SIG-M5 treated with dmso at 0.1 percent for 504 hours (cell line): ENCODE data around the gene PIK3CB.
"Not testable (repeated sequence)": the region's sequence is repeated elsewhere in the genome, so short reads cannot be mapped to it uniquely, and the experiment has no call there.

ENCODE experiments used
- DNase-seq: peaks from one replicate; lab custom pipeline; 2025; ENCODE audit not compliant: unreplicated experiment; lab: John Stamatoyannopoulos, UW

The PIK3CB gene

DNA sequence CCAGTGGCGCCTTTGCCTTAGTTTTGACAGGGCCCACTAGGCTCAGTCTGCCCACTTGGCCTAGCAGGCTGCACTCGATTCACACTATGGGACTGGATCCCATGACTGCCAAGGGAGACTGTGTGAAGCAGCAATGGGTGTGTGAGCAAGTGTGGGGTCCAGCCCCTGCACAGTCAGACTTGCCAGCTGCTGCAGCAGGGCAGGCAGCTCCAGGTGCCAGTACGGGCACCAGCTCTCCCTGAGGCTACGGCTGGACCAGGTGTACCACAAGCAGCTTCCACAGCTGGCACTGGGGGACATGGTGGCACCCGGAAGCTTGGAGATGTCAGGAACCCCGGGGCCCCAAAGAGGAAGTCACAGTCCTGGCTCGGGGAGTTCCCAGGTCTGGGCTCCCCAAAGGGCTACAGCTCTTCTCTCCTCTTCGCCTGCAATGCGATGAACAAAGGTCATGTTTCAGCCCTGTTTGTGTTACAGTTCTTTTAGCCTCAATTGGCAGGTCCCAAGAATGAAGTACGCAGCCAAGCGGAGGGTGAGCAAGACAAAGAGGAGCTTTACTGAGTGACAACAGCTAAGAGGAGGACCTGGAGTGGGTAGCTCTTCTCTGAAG, 67.1 kb downstream of the PIK3CB start:
- DNase-seq: no peak

DNA sequence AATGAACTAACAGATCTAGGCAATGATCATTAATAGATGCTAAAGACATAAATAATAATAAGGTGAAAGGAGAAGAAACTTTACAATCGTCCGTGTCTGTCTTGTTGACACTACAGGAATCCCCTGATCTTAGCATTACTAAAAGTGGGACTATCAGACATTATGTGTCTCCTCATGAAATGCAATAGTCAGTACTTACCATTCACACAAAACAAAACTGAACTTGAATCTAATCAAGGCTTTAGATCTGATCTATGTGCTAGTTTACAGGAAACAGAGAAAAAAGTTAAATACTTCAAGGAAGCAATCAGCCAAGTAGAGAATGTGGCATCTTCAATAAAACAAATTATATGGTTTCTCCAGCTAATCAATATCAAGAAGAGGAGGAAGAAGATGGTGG, 73.7 kb downstream of the PIK3CB start:
- DNase-seq: no peak

DNA sequence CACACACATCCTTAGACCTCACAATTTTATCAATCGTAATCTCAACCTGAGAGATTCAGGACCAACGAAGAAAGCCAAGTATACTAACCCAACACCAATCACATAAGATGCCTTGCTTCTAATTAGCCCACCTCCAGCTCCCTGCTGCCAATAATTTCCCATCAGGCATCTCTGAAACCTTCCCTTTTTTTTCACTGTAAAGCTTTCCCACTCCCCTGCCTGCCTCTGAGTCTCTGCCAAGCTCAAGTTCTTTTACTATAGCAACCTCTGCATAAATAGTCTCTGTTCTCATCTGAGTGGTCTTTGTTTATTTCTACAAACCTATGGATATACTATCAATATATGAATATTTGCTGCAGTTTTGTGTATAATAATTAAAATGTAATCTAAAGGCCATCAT, 86.5 kb downstream of the PIK3CB start:
- DNase-seq: no peak

DNA sequence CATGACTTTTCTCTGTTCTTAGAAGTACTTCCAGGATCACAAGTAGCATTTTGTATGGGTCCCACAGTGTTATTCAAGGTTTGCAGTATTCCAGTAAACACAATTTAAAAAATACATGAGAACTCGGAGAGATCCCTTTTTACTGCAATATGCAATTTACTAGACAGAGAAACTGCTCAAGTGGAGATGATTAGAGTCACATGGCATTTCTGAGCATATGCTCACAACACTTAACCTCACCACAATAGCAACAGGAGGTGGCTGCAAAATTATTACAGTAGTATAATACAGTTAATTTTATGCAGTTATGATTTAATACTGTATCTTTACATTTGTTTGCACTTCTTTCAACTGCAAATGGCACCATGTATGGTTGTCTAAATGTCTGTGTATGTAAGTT, 87.5 kb downstream of the PIK3CB start:
- no peak for DNase-seq

DNA sequence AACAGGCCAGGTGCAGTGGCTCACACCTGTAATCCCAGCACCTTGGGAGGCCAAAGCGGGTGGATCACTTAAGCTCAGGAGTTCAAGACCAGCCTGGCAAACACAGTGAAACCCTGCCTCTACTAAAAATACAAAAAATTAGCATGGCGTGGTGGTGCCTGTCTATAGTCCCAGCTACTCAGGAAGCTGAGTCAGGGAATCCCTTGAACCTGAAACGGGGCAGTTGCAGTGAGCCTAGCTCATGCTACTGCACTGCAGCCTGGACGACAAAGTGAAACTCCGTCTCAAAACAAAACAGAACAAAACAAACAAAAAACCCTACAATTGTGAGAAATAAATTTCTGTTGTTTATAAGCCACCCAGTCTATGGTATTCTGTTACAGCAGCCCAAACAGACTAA, 94.7 kb downstream of the PIK3CB start:
- DNase-seq: no peak

DNA sequence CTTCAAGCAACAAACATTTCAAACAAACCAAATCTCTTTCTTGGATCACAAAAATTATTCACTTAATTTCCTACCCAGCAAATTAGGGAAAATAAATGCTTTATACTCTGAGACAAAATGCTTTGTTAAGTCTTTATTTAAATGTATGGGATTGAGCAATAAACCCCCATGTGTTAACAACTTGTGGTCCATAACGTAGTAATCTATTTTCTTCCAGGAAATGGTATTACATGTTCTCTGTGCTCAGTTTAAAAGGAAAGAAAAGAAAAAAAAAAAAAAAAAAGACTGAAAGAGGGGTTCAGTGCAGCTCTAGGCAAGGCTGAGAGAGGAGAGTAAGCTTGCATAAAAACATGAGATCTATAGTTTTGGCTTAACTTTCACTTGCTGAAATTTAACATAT, 102.3 kb downstream of the PIK3CB start:
- peak; percentile 52 for DNase-seq

DNA sequence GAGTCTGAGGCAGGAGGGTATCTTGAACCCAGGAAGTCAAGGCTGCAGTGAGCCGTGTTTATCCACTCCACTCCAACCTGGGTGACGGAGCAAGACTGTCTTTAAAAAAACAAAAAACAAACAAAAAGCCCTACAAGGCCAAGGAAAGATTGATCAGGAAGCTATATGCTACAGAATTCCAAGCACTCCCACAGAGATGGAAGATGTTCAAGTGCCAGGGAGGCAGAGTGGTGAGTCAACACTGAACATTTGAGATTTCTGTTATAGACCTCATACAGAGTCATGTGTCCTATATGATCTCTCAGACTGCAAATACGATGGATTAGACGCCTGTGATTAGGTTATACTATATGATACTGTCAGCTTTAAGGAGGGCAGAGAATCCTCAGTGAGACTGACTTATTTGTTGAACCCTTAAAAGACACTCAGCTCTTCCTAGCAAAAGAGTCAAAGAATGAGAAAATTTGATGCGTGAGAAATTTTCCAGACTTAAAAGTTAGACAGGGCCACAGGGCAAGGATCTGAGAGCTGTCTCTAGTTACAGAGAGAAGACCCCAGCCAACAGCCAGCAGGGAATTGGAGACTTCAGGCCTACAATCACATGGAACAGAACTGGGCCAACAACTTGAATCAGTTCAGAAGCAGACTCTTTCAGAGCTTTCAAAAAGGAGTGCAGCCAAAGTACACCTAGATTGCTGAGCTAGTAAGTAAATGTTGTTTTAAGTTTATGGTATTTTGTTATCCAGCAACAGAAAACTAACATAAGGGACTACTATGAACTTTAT, 107.6 kb downstream of the PIK3CB start:
- no peak for DNase-seq

DNA sequence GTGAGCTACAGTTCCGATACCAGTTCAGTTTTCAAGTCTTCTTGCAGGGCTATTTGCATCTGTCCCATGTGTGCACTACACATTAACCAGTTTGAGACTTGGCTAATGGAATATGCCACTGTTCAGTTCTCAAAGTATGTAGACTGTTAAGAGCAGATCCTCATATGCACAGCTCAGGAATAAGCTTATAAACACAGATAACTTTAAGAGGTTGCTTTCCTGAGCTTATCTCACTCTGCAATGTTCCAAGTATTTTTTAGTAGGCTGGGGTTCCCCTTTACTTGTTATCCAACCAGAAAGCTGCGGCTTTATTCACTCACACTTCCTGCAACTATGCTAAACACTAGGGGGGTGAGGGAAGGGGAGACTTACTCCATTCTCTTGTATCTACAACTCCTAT, 108.7 kb downstream of the PIK3CB start:
- DNase-seq: not testable (repeated sequence)

DNA sequence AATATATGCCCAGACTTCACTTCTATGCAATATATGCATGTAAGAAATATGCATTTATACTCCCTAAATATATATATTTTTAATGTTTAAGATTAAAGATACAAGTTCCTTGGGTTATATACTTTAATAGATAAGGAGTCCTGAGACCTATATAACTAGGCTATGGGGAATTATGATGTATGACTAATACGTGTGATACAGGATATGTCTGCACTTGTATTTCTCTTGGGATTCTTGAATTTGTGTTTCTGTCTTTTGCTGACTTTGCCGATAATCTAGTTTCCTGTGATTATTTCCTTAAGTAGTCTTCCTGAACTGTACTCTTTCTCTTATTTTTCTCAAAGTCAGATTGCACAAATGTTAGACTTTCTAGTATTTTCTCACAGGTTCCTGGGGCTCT, 109.6 kb downstream of the PIK3CB start:
- no peak for DNase-seq

DNA sequence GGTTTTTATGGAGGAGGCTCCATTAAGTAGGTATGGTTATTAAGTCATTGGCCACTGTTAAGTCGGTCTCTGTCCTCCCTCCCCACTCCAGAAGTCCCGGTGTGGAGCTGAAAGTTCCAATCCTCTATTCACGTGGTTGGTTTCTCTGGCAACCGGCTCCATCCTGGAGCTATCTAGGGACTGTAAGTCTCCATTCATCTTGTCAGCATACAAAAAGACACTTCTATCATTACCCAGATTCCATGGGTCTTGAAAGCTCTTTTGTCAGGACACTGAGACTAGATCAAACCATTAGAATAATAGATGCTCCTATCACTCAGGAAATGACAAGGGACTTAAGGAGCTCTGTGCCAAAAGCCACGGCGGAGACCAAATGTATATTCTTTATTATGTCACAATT, 110.3 kb downstream of the PIK3CB start:
- DNase-seq: no peak

DNA sequence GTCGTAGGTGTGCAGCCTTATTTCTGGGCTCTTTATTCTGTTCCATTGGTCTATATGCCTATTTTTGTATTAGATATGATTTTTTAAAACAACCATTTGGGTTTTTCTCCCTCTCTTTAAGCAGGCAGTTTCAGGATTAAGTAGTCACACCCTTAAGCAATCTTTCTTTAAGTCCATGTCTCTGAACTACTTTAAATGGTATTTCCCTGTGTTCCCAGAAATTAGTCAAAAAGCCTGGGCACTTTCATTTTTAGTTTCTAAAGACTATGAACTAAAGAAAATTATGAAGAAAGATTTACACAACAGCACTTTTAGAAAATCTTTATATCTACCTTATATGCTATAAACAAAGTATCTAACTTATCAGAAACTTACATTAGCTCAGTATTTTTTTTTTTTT, 115.9 kb downstream of the PIK3CB start:
- no peak for DNase-seq

DNA sequence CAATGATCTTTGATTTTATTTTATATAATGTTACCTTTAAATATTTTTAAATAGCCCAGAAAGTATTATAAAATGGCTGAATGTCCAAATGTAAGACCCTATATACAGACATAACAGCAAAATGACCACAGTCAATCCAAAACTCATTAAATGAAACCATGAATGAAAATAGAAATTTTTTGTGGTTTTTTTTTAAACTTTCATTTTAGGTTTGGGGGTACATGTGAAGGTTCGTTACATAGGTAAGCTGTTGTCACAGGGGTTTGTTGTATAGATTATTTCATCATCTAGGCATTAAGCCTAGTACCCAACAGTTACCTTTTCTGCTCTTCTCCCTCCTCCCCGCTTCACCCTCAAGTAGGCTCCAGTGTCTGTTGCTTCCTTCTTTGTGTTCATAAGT, 117.4 kb downstream of the PIK3CB start:
- no peak for DNase-seq

DNA sequence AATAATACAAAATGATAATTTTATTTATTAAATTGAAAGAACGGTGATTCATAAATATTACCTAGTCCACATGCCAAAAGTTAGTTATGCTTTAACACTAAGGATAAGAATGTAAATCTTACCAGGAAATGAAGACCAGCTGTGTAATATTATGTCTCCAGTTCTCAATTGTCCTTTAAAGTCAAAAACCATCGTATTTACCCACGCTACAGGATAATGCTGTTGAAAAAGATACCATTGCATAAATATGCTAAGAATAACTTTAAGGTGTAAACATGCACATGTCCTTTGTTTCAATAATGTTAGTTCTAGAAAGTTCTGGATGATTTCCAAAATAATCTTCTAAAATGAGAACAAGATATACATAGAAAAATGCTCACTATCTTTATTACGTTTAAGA, 122.6 kb downstream of the PIK3CB start:
- DNase-seq: no peak

DNA sequence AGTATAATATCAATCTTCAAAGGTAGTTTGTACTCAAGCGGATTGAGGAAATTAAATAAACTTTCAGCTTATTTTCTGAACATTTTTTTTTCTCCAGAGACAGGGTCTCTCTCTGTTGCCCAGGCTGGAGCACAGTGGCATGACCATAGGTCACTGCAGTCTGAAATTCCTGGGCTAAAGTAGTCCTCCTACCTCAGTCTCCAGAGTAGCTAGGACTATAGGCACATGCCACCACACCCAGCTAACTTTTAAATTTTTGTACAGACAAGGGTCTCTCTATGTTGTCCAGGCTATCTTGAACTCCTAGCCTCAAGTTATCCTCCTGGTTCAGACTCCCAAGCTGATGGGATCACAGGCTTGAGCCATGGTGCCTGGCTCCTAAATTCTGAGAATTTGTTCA, 129.1 kb downstream of the PIK3CB start:
- no peak for DNase-seq

DNA sequence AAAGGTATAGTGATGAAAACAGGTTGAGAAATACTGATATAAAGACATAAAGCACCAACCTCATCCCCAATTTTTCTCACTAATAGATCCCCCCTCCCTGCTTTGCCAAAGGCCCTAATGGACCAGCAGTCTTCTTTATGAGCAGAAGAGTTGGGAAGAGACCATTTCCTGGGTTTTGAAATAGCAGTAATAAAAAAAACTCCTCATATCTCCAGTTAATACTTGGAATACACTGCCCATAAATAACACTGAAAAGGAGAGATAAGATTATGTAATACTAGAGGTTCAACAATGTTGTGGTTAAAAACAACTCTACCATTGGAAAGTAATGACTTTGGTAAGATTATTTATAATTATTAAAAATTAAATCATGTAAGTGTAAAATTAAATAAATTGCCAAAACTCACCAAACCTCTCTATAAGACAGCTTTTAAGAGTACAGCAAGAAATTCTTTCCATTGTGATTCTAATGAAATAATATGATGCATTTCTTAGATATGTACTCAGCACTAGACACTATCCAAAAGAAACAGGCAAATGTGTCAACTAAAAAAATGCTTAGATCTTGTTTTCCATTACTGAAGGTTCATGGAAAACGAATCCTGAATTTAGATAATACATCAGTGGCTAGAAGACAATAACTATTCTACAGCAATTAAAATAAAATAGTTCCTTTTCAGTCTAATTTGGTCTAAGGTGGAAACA, 137.9 kb downstream of the PIK3CB start:
- DNase-seq: no peak

DNA sequence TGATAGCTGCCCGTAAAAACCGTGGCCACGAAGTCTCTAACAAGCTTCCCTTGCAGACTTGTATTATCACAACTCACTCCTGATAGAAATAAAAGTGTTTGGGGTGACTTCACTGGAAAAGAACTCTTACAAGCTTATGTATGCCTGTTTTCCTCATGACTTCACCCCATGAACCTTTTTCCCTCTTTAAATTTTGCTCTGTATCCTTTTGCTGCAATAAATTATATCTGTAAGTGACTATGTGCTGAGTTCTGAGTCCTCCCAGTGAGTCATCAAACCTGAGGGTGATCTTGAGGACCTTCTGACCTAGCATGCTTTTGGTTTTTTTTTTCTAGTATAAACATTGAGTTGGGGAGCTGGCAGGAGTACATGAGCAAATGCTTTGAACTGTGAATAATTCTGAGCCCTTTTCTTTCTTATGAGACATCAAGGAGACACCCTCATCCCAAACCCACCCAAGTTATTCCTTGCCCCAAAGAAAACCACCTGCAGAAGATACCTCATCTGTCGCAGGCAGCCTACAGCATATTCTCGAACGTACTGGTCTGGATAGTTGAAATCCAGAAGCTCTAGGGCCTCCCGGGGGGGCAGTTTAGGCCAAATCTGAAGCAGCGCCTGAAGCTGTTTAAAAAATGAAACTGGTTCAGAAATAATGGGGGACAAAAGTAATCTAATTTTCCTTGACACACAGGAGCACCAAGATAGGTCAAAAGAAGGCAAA, 140.3 kb downstream of the PIK3CB start:
- DNase-seq: peak; percentile 12

DNA sequence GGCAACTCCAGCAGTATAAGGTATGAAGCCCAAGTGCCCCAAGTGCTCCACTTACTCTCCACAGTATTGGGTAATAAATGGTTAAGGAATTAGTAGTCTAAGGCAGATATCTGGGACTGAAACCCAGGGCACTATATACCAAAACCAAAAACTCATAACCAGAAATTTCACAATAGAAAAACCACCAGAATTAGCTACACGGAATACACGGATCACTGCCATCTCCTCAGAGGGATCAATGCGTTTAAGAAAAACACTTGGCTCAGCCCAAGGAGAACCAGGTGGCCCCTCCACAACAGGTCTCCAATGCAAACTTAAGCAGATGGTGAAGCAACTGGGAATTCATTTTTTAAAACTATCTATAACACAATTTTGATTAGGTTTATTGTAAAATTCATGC, 142.6 kb downstream of the PIK3CB start:
- no peak for DNase-seq

DNA sequence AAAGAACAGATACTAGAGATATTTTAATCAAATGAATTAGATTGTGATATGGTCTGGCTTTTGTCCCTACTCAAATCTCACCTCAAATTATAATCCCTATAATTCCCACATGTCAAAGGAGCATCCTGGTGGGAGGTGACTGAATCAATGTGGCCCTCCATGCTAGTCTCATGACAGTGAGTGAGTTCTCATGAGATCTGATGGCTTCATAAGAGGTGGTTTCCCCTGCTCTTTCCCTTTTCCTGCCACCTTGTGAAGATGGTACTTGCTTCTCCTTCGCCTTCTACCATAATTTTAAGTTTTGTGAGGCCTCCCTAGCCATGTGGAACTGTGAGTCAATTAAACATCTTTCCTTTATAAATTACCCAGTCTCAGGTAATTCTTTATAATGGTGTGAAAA, 143.4 kb downstream of the PIK3CB start:
- no peak for DNase-seq

DNA sequence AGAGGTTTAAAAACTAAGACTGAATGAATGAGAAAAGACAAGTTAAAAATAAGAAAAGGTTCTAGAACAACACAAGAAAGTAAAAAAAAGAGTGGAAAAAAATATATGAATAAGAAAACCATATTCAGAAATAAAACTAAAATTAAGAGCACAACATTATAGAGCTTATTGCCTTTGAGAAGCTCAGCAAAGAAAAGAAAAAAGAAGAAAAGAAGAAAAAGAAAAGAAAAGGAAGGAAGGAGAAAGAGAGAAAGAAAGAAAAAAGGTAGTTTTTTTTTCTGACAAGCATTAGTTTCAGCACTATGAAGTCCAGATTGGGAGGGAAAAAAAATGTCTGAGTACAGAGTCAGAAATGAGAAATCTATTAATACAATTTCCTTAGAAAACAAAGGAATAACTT, 144.7 kb downstream of the PIK3CB start:
- DNase-seq: no peak

DNA sequence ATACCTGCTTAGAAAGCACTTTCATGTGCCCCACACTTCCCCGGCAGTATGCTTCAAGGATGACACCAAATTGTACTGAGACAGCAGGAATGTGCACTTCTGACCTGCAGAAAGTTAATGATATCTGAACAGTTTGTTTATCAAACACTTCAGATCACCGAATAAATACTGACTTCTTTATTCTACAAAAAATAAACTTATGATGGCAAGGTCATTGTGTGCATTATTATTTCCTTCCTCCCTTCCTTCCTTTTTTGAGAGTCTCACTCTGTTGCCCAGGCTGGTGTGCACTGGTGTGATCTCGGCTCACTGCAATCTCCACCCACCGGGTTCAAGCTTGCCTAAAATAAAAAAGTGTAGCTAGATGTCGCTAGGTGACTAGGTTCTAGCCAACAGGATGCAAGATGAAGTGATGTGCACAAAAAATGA, 145.8 kb downstream of the PIK3CB start:
- DNase-seq: no peak

DNA sequence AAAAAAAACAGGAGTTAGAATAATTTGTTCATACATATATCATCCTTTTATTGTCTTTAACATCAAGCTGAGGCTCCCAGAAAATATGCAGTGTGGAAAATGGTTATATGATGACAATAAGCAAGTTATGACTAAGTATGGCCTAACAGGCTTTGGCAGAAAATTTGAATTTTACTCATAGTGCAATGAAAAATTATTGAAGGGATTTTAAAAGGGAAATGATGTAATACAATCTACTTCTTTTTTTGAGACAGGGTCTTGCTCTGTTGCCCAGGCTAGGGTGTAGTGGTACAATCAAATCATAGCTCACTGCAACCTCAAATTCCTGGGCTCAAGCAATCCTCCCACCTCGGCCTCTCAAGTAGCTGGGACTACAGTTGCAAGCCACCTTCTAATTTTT, 147.5 kb downstream of the PIK3CB start:
- no peak for DNase-seq

DNA sequence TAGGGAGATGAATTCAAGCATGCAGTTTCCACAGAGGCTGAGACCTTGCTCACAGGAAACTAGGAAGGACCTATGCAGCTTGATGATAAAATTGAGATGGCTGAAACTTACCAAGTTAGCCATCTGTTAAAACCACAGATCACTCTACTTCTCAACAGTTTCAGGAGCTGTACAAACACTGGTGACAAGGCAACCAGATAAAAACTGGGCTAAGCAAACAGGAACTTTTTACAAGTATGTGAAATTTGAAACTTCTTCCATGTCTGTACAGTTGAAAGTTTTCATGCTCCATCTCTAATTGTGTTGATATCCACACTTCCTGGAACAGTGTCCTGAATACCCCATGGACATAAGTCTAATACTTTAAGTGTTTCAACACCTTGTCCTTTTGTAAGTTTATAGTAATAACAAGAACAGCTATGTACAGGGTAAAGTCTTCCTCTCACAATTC, 147.9 kb downstream of the PIK3CB start:
- DNase-seq: peak; percentile 48
